DND-41 (cell line): ENCODE data around the gene CSNK1G3.

ENCODE experiments used
- ATAC-seq: fragments of 200-7000 bp; cut with Tn5 transposase; 3 replicates; pipeline ENCODE4 v1.9.1; 2021; ENCODE audit warnings: low read depth; ENCODE audit not compliant: insufficient read depth
- DNase-seq: peaks from one replicate; pipeline ENCODE4 v3.0.0-alpha.2; 2020
- H2AFZ ChIP-seq: 2 replicates; pipeline ENCODE4 v1.6.0; 2012; ENCODE audit warnings: low read depth, low read length
- H3K27ac ChIP-seq: 2 replicates; pipeline ENCODE4 v1.5.1; 2012; ENCODE audit warnings: low read length, inconsistent platforms
- H3K27me3 ChIP-seq: fragments of 200-600 bp; sonication (generic); 2 replicates; pipeline ENCODE4 v1.6.0; 2012; ENCODE audit warnings: low read length, mild to moderate bottlenecking, inconsistent platforms; ENCODE audit not compliant: insufficient read depth, poor library complexity
- H3K36me3 ChIP-seq: 2 replicates; pipeline ENCODE4 v1.5.1; 2012; ENCODE audit warnings: low read length, inconsistent platforms; ENCODE audit not compliant: insufficient read depth
- H3K4me1 ChIP-seq: 2 replicates; pipeline ENCODE4 v1.5.1; 2012; ENCODE audit warnings: mild to moderate bottlenecking, low read length; ENCODE audit not compliant: insufficient read depth
- H3K4me2 ChIP-seq: 2 replicates; pipeline ENCODE4 v1.6.0; 2012; ENCODE audit warnings: mild to moderate bottlenecking, moderate library complexity, low read length, inconsistent platforms; ENCODE audit not compliant: insufficient read depth
- H3K4me3 ChIP-seq, 2 experiments: fragments of 200-600 bp in 1 of 2; shearing (Covaris generic) in 1 of 2; 2 replicates each; pipeline ENCODE4 v1.5.1; 2012 to 2016; ENCODE audit warnings: inconsistent platforms in 2 of 2, low read length in 2 of 2, mild to moderate bottlenecking in 2 of 2, low read depth in 1 of 2, moderate library complexity in 1 of 2
- H3K79me2 ChIP-seq: 2 replicates; pipeline ENCODE4 v1.6.0; 2012; ENCODE audit warnings: low read length, inconsistent platforms; ENCODE audit not compliant: insufficient read depth
- H3K9ac ChIP-seq: 2 replicates; pipeline ENCODE4 v1.6.0; 2012; ENCODE audit warnings: low read depth, mild to moderate bottlenecking, inconsistent platforms, low read length, moderate library complexity
- H3K9me3 ChIP-seq: 2 replicates; pipeline ENCODE4 v1.5.1; 2012; ENCODE audit warnings: low read length, moderate library complexity, mild to moderate bottlenecking, inconsistent platforms; ENCODE audit not compliant: insufficient read depth, severe bottlenecking
- H4K20me1 ChIP-seq: 2 replicates; pipeline ENCODE4 v1.6.0; 2012; ENCODE audit warnings: low read length; ENCODE audit not compliant: insufficient read depth
- EZH2 ChIP-seq: IDR thresholded peaks from 3 replicates; pipeline ENCODE4 v1.6.1; 2012; ENCODE audit warnings: borderline replicate concordance, low read depth, mild to moderate bottlenecking, moderate library complexity, low read length, inconsistent platforms; ENCODE audit not compliant: severe bottlenecking
- TF ChIP-seq, protein P1 (sequence below): IDR thresholded peaks from 2 replicates; pipeline ENCODE4 v1.5.1; 2012; ENCODE audit warnings: borderline replicate concordance, low read length, moderate library complexity, mild to moderate bottlenecking; ENCODE audit not compliant: poor library complexity, severe bottlenecking; ENCODE audit errors: extremely low read depth

The CSNK1G3 gene

GRCh38 chr5:123594434-123594833, 82.5 kb downstream of the CSNK1G3 start:
- no peak overlapping the region for H3K9ac ChIP-seq
- H3K79me2 ChIP-seq = no peaks in the 10 kb centered on the region
- no peaks in the 10 kb centered on the region for H3K27me3 ChIP-seq
- H2AFZ ChIP-seq = no peak overlapping the region
- H3K27ac ChIP-seq = no peak overlapping the region
- no peaks in the 10 kb centered on the region for H3K4me1 ChIP-seq
- no peaks in the 10 kb centered on the region for H3K36me3 ChIP-seq
- H4K20me1 ChIP-seq = no peaks in the 10 kb centered on the region
- ATAC-seq (no peak), DNase-seq (no peak)
- no peak overlapping the region for H3K4me2 ChIP-seq
- no peak overlapping the region for H3K4me3 ChIP-seq
- no peak for TF ChIP-seq EZH2
- TF ChIP-seq, protein P1, sequence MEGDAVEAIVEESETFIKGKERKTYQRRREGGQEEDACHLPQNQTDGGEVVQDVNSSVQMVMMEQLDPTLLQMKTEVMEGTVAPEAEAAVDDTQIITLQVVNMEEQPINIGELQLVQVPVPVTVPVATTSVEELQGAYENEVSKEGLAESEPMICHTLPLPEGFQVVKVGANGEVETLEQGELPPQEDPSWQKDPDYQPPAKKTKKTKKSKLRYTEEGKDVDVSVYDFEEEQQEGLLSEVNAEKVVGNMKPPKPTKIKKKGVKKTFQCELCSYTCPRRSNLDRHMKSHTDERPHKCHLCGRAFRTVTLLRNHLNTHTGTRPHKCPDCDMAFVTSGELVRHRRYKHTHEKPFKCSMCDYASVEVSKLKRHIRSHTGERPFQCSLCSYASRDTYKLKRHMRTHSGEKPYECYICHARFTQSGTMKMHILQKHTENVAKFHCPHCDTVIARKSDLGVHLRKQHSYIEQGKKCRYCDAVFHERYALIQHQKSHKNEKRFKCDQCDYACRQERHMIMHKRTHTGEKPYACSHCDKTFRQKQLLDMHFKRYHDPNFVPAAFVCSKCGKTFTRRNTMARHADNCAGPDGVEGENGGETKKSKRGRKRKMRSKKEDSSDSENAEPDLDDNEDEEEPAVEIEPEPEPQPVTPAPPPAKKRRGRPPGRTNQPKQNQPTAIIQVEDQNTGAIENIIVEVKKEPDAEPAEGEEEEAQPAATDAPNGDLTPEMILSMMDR = no peak
- no peaks in the 10 kb centered on the region for H3K9me3 ChIP-seq

- Histone ChIP-seq H3K9ac (no peak overlapping the region), H3K27ac (no peak overlapping the region), H3K4me1 (no peaks in the 10 kb centered on the region), H3K79me2 (no peaks in the 10 kb centered on the region), H3K4me3 (no peak overlapping the region), H2AFZ (no peak overlapping the region), H3K9me3 (no peaks in the 10 kb centered on the region), H3K27me3 (no peaks in the 10 kb centered on the region), H4K20me1 (no peaks in the 10 kb centered on the region), H3K36me3 (no peaks in the 10 kb centered on the region), H3K4me2 (no peak overlapping the region)
- TF ChIP-seq, protein P1 = no peak
- TF ChIP-seq EZH2 = no peak
- no peak for DNase-seq
- ATAC-seq = no peak
Observed at GRCh38 chr5:123597018-123597417, 85.0 kb downstream of the CSNK1G3 start.

DNA sequence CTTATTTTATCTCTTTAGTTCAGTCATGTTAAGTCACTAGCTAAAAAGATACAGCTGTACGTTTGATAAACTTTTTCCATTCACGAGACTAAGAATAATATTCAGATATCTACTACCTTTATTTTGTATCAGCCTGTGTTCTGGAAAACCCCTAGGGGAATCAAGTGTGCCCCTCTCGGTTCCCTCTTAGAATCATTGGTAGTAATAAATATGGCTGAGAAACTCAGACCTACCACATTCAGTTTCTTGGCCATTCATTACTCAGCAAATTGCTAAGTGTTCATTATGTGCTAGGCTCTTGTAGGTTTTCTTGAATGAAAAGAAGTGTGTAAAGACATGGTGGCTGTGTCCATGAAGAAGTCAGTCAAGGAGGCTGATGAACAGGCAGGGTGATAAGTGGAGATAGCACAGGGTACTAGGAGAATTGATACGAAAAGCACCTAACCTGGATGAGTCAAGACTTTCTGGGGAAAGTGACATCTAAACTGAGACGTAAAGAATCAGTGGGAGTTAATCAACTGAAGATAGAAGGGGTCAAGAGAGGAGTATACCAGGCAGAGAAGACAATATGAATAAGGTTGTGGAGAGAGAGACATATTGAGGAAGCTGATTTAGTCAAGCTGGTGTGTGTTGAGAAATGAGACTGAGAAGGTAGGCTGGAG, 86.2 kb downstream of the CSNK1G3 start:
- H3K4me2 ChIP-seq = no peak overlapping the region
- no peaks in the 10 kb centered on the region for H3K27me3 ChIP-seq
- no peak overlapping the region for H3K27ac ChIP-seq
- no peak overlapping the region for H2AFZ ChIP-seq
- H3K79me2 ChIP-seq = no peaks in the 10 kb centered on the region
- no peaks in the 10 kb centered on the region for H3K36me3 ChIP-seq
- H3K9me3 ChIP-seq = no peaks in the 10 kb centered on the region
- H3K4me3 ChIP-seq = no peak overlapping the region
- no peaks in the 10 kb centered on the region for H3K4me1 ChIP-seq
- ATAC-seq (no peak), DNase-seq (no peak)
- TF ChIP-seq EZH2 = no peak
- TF ChIP-seq, protein P1 = no peak
- no peaks in the 10 kb centered on the region for H4K20me1 ChIP-seq
- no peak overlapping the region for H3K9ac ChIP-seq
